ENCODE results near the gene INSL3. TPM values are rescaled to one million over a fixed set of nuclear protein-coding genes. Genes with fewer than 3 reads are reported as not detected.

Gene INSL3
- polyA plus RNA-seq, 1 donor (not counting 4 experiments of a cell fraction or from before 2014, with no cell fraction given), result not detected

DNA sequence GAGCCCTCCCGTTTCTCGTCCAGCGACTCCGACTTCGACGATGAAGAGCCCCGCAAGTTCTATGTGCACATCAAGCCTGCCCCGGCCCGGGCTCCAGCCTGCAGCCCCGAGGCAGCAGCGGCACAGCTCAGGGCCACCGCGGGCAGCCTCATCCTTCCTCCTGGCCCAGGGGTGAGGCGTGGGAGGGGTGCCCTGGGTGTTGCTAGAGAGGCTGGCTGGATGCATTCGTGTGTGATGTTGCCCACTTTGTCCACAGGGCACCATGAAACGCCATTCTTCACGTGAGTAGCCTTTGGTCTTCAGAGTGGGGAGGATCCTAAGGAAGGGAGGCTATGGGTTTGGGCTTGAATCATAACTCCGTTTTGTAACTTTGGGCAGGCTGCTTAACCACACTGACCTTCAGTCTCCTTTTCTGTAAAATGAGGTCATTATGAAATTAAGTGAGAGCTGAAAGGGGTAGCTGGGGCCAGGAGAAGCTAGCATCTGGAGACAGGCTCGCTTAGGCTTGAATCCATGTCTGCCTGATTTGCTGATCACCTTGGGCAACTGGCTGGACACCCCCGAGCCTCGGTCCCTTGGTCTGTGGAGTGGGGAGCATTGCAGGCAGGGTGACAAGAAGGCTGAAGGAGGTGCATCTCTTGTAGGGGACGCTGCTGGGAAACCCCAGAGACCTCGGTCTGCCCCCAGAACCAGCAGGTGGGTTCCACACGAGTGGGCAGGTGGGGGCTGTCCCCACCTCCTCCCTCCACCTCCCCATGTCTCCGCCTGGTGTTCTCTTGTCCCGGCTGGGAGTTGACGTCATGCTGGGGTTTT, 45.1 kb downstream of the INSL3 start:
- Histone ChIP-seq H3K27ac (ENCODE audit: control insufficient read depth, insufficient read depth, low read length) (no peak overlapping the region), H3K4me3 (ENCODE audit: control insufficient read depth in 2 of 3, extremely low read depth in 1 of 3, insufficient read depth in 2 of 3, low read depth in 1 of 3, low read length in 3 of 3) (no peak overlapping the region), H3K79me2 (ENCODE audit: control insufficient read depth, insufficient read depth, low read length) (no peaks in the 10 kb centered on the region), H2AFZ (ENCODE audit: control insufficient read depth, low read length) (no peak overlapping the region), H3K36me3 (ENCODE audit: control insufficient read depth in 2 of 2, extremely low read depth in 1 of 2, insufficient read depth in 2 of 2, low read length in 2 of 2) (no peaks in the 10 kb centered on the region), H3K27me3 (ENCODE audit: control insufficient read depth, extremely low read depth, insufficient read depth, low read length) (peaks cover 5% of the 10 kb centered on the region), H3K9me3 (ENCODE audit: control insufficient read depth, low read depth, low read length) (no peaks in the 10 kb centered on the region), H3K9me1 (ENCODE audit: control insufficient read depth, extremely low read depth, insufficient read depth, low read length) (no peaks in the 10 kb centered on the region), H3K9ac (ENCODE audit: control insufficient read depth, extremely low read depth, insufficient read depth, low read length) (no peak overlapping the region), H3K4me1 (ENCODE audit: control insufficient read depth, extremely low read depth, insufficient read depth, low read length) (peaks cover 3% of the 10 kb centered on the region), H4K20me1 (ENCODE audit: control insufficient read depth, extremely low read depth, insufficient read depth, low read length) (no peaks in the 10 kb centered on the region), H3K4me2 (ENCODE audit: control insufficient read depth, extremely low read depth, insufficient read depth, low read depth, low read length) (no peak overlapping the region)
- dilution Hi-C loops (cut with MboI; ENCODE audit: extremely low pct_ligation_motif_present, low sequenced_read_pairs), result no loop called here
- TF ChIP-seq EZH2 (IDR thresholded peaks at IDR 0.05; ENCODE audit: low read length), result no peak
- TF ChIP-seq, protein P1, sequence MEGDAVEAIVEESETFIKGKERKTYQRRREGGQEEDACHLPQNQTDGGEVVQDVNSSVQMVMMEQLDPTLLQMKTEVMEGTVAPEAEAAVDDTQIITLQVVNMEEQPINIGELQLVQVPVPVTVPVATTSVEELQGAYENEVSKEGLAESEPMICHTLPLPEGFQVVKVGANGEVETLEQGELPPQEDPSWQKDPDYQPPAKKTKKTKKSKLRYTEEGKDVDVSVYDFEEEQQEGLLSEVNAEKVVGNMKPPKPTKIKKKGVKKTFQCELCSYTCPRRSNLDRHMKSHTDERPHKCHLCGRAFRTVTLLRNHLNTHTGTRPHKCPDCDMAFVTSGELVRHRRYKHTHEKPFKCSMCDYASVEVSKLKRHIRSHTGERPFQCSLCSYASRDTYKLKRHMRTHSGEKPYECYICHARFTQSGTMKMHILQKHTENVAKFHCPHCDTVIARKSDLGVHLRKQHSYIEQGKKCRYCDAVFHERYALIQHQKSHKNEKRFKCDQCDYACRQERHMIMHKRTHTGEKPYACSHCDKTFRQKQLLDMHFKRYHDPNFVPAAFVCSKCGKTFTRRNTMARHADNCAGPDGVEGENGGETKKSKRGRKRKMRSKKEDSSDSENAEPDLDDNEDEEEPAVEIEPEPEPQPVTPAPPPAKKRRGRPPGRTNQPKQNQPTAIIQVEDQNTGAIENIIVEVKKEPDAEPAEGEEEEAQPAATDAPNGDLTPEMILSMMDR (optimal IDR thresholded peaks at IDR 0.05 in 1 of 3, IDR thresholded peaks at IDR 0.05 in 1 of 3, conservative IDR thresholded peaks at IDR 0.05 in 1 of 3; ENCODE audit: extremely low read depth in 1 of 3, insufficient read depth in 2 of 3, low read length in 3 of 3), result no peak
- no peak for DNase-seq (ENCODE audit: low read depth, low spot score)
- no peak for FAIRE-seq

- Histone ChIP-seq H3K27ac (ENCODE audit: control insufficient read depth, insufficient read depth, low read length) (no peak overlapping the region), H3K9ac (ENCODE audit: control insufficient read depth, extremely low read depth, insufficient read depth, low read length) (no peak overlapping the region), H3K9me1 (ENCODE audit: control insufficient read depth, extremely low read depth, insufficient read depth, low read length) (no peaks in the 10 kb centered on the region), H3K79me2 (ENCODE audit: control insufficient read depth, insufficient read depth, low read length) (no peaks in the 10 kb centered on the region), H3K4me2 (ENCODE audit: control insufficient read depth, extremely low read depth, insufficient read depth, low read depth, low read length) (no peak overlapping the region), H3K36me3 (ENCODE audit: control insufficient read depth in 2 of 2, extremely low read depth in 1 of 2, insufficient read depth in 2 of 2, low read length in 2 of 2) (no peaks in the 10 kb centered on the region), H3K27me3 (ENCODE audit: control insufficient read depth, extremely low read depth, insufficient read depth, low read length) (peaks cover 5% of the 10 kb centered on the region), H2AFZ (ENCODE audit: control insufficient read depth, low read length) (no peak overlapping the region), H3K9me3 (ENCODE audit: control insufficient read depth, low read depth, low read length) (no peaks in the 10 kb centered on the region), H3K4me3 (ENCODE audit: control insufficient read depth in 2 of 3, extremely low read depth in 1 of 3, insufficient read depth in 2 of 3, low read depth in 1 of 3, low read length in 3 of 3) (no peak overlapping the region), H4K20me1 (ENCODE audit: control insufficient read depth, extremely low read depth, insufficient read depth, low read length) (no peaks in the 10 kb centered on the region), H3K4me1 (ENCODE audit: control insufficient read depth, extremely low read depth, insufficient read depth, low read length) (peaks cover 3% of the 10 kb centered on the region)
- TF ChIP-seq, protein P1 (optimal IDR thresholded peaks at IDR 0.05 in 1 of 3, IDR thresholded peaks at IDR 0.05 in 1 of 3, conservative IDR thresholded peaks at IDR 0.05 in 1 of 3; ENCODE audit: extremely low read depth in 1 of 3, insufficient read depth in 2 of 3, low read length in 3 of 3), result peak; percentile 61 to 73 (median 72)
- no peak for TF ChIP-seq EZH2 (IDR thresholded peaks at IDR 0.05; ENCODE audit: low read length)
- DNase-seq (ENCODE audit: low read depth, low spot score), result no peak
- dilution Hi-C loops (cut with MboI; ENCODE audit: extremely low pct_ligation_motif_present, low sequenced_read_pairs), result no loop called here
- no peak for FAIRE-seq
Observed at GRCh38 chr19:17775245-17775927, 45.9 kb downstream of the INSL3 start.
